ENCODE results near the gene RRP15.

The RRP15 gene

GRCh38 chr1:218347336-218347722 is 62.2 kb downstream of the RRP15 start:
- Histone ChIP-seq H3K9me3 (ENCODE audit: low read depth, low read length) (no peaks in the 10 kb centered on the region), H3K27ac (no peak overlapping the region), H3K36me3 (ENCODE audit: insufficient read depth, low read length) (peaks cover 18% of the 10 kb centered on the region), H3K4me3 (no peak overlapping the region), H3K9ac (ENCODE audit: insufficient read length) (no peak overlapping the region)
- no peak for TF ChIP-seq EZH2 (IDR thresholded peaks at IDR 0.05)
- no peak for TF ChIP-seq POLR2AphosphoS5 (IDR thresholded peaks at IDR 0.05; ENCODE audit: borderline replicate concordance, low read depth, low read length)
- TF ChIP-seq FOXP2 (optimal IDR thresholded peaks at IDR 0.05; ENCODE audit: control extremely low read depth, extremely low read length, insufficient read depth), result no peak
- no peak for DNase-seq (ENCODE audit: low read depth, low spot score)

GRCh38 chr1:218347723-218348627 is 62.9 kb downstream of the RRP15 start:
- Histone ChIP-seq H3K36me3 (ENCODE audit: insufficient read depth, low read length) (peaks cover 18% of the 10 kb centered on the region), H3K9me3 (ENCODE audit: low read depth, low read length) (no peaks in the 10 kb centered on the region), H3K27ac (0 out of 2 replicates have a peak overlapping the region, but pooled peaks have one; percentile 7), H3K4me3 (no peak overlapping the region), H3K9ac (ENCODE audit: insufficient read length) (no peak overlapping the region)
- no peak for DNase-seq (ENCODE audit: low read depth, low spot score)
- no peak for TF ChIP-seq FOXP2 (optimal IDR thresholded peaks at IDR 0.05; ENCODE audit: control extremely low read depth, extremely low read length, insufficient read depth)
- TF ChIP-seq POLR2AphosphoS5 (IDR thresholded peaks at IDR 0.05; ENCODE audit: borderline replicate concordance, low read depth, low read length), result no peak
- TF ChIP-seq EZH2 (IDR thresholded peaks at IDR 0.05), result no peak

GRCh38 chr1:218348628-218349071 is 63.6 kb downstream of the RRP15 start:
- no peak overlapping the region for H3K4me3 ChIP-seq

GRCh38 chr1:218349348-218350034 is 64.4 kb downstream of the RRP15 start:
- no peaks in the 10 kb centered on the region for H3K9me3 ChIP-seq (ENCODE audit: low read depth, low read length)
- peaks cover 8% of the 10 kb centered on the region; the same call in 1 of the 2 replicates for H3K36me3 ChIP-seq (ENCODE audit: insufficient read depth, low read length)
- H3K9ac ChIP-seq (ENCODE audit: insufficient read length), result no peak overlapping the region
- no peak for TF ChIP-seq EZH2 (IDR thresholded peaks at IDR 0.05)
- no peak for TF ChIP-seq POLR2AphosphoS5 (IDR thresholded peaks at IDR 0.05; ENCODE audit: borderline replicate concordance, low read depth, low read length)
- TF ChIP-seq FOXP2 (optimal IDR thresholded peaks at IDR 0.05; ENCODE audit: control extremely low read depth, extremely low read length, insufficient read depth), result no peak
- no peak overlapping the region for H3K4me3 ChIP-seq
- H3K27ac ChIP-seq, result peak overlapping the region; percentile 98
- no peak for DNase-seq (ENCODE audit: low read depth, low spot score)

More at GRCh38 chr1:218348628-218349071, 63.6 kb downstream of the RRP15 start:
- H3K9me3 ChIP-seq (ENCODE audit: low read depth, low read length), result no peaks in the 10 kb centered on the region
- no peak for DNase-seq (ENCODE audit: low read depth, low spot score)
- TF ChIP-seq POLR2AphosphoS5 (IDR thresholded peaks at IDR 0.05; ENCODE audit: borderline replicate concordance, low read depth, low read length) (no peak), FOXP2 (optimal IDR thresholded peaks at IDR 0.05; ENCODE audit: control extremely low read depth, extremely low read length, insufficient read depth) (no peak), EZH2 (IDR thresholded peaks at IDR 0.05) (no peak)
- no peak overlapping the region; the same call in 1 of the 2 replicates for H3K27ac ChIP-seq
- no peak overlapping the region for H3K9ac ChIP-seq (ENCODE audit: insufficient read length)
- H3K36me3 ChIP-seq (ENCODE audit: insufficient read depth, low read length), result peaks cover 16% of the 10 kb centered on the region

- peak overlapping the region; percentile 98 for H3K27ac ChIP-seq
- DNase-seq (ENCODE audit: low read depth, low spot score), result no peak
Observed at GRCh38 chr1:218350035-218350525, 65.0 kb downstream of the RRP15 start.

GRCh38 chr1:218350801-218351266 is 65.7 kb downstream of the RRP15 start:
- Histone ChIP-seq H3K9me3 (ENCODE audit: low read depth, low read length) (no peaks in the 10 kb centered on the region), H3K36me3 (ENCODE audit: insufficient read depth, low read length) (no peaks in the 10 kb centered on the region), H3K27ac (peak overlapping the region; percentile 98), H3K4me3 (peak overlapping the region; percentile 76), H3K9ac (ENCODE audit: insufficient read length) (peak overlapping the region; percentile 63)
- no peak for DNase-seq (ENCODE audit: low read depth, low spot score)
- TF ChIP-seq FOXP2 (optimal IDR thresholded peaks at IDR 0.05; ENCODE audit: control extremely low read depth, extremely low read length, insufficient read depth) (no peak), EZH2 (IDR thresholded peaks at IDR 0.05) (no peak), POLR2AphosphoS5 (IDR thresholded peaks at IDR 0.05; ENCODE audit: borderline replicate concordance, low read depth, low read length) (no peak)

More at GRCh38 chr1:218350035-218350525, 65.0 kb downstream of the RRP15 start:
- no peak for TF ChIP-seq POLR2AphosphoS5 (IDR thresholded peaks at IDR 0.05; ENCODE audit: borderline replicate concordance, low read depth, low read length)
- TF ChIP-seq FOXP2 (optimal IDR thresholded peaks at IDR 0.05; ENCODE audit: control extremely low read depth, extremely low read length, insufficient read depth), result no peak
- no peak for TF ChIP-seq EZH2 (IDR thresholded peaks at IDR 0.05)
- H3K36me3 ChIP-seq (ENCODE audit: insufficient read depth, low read length), result peaks cover 2% of the 10 kb centered on the region; the same call in 1 of the 2 replicates
- no peak overlapping the region for H3K9ac ChIP-seq (ENCODE audit: insufficient read length)
- peak overlapping the region; percentile 76; the same call in 1 of the 2 replicates for H3K4me3 ChIP-seq
- H3K9me3 ChIP-seq (ENCODE audit: low read depth, low read length), result no peaks in the 10 kb centered on the region

GRCh38 chr1:218351391-218352074 is 66.4 kb downstream of the RRP15 start:
- peak overlapping the region; percentile 98 for H3K27ac ChIP-seq
- no peaks in the 10 kb centered on the region for H3K9me3 ChIP-seq (ENCODE audit: low read depth, low read length)
- TF ChIP-seq FOXP2 (optimal IDR thresholded peaks at IDR 0.05; ENCODE audit: control extremely low read depth, extremely low read length, insufficient read depth), result no peak
- no peak for TF ChIP-seq EZH2 (IDR thresholded peaks at IDR 0.05)
- no peak for TF ChIP-seq POLR2AphosphoS5 (IDR thresholded peaks at IDR 0.05; ENCODE audit: borderline replicate concordance, low read depth, low read length)
- H3K9ac ChIP-seq (ENCODE audit: insufficient read length), result peak overlapping the region; percentile 63
- H3K4me3 ChIP-seq, result peak overlapping the region; percentile 76
- DNase-seq (ENCODE audit: low read depth, low spot score), result no peak
- H3K36me3 ChIP-seq (ENCODE audit: insufficient read depth, low read length), result no peaks in the 10 kb centered on the region
